GM19239 (cell line): ENCODE measurements around the gene ETV2.
A peak's percentile ranks its signal among the peaks of the same experiment; 100 is the strongest.
"Not testable (repeated sequence)": the region's sequence is repeated elsewhere in the genome, so short reads cannot be mapped to it uniquely, and the experiment has no call there.

Experiments used
- DNase-seq: peaks from one replicate; pipeline ENCODE4 v3.0.0; 2011; ENCODE audit warnings: low spot score; ENCODE audit not compliant: insufficient read length
- FAIRE-seq: peaks from 2 replicates; lab custom pipeline; 2011; peaks lifted over from hg19 to GRCh38; lab: Jason Lieb, UNC

The ETV2 gene

GRCh38 chr19:35641515-35642151 is at the start of gene ETV2:
TSS of gene ETV2 (plus strand) at chr19:35641745. CDS start at chr19:35642461, 716 bp downstream.
- no peak for FAIRE-seq
- DNase-seq: no peak

- DNase-seq: peak; percentile 45
- peak; percentile 84 for FAIRE-seq
Observed at GRCh38 chr19:35592226-35592625, 49.3 kb upstream of the ETV2 start.

- FAIRE-seq, DNase-seq: not testable (repeated sequence)
Observed at GRCh38 chr19:35595026-35595425, 46.5 kb upstream of the ETV2 start.

- DNase-seq: no peak
- FAIRE-seq: no peak
Observed at GRCh38 chr19:35595928-35596327, 45.6 kb upstream of the ETV2 start.

- FAIRE-seq (peak; percentile 59), DNase-seq (peak; percentile 65)
Observed at GRCh38 chr19:35596366-35596999, 45.1 kb upstream of the ETV2 start.

- no peak for DNase-seq
- no peak for FAIRE-seq
Observed at GRCh38 chr19:35601971-35602370, 39.6 kb upstream of the ETV2 start.

- DNase-seq, FAIRE-seq: not testable (repeated sequence)
Observed at GRCh38 chr19:35604436-35604835, 37.1 kb upstream of the ETV2 start.

- DNase-seq, FAIRE-seq: not testable (repeated sequence)
Observed at GRCh38 chr19:35607170-35607569, 34.4 kb upstream of the ETV2 start.

GRCh38 chr19:35607661-35608060 is 33.9 kb upstream of the ETV2 start:
- FAIRE-seq (no peak), DNase-seq (no peak)

- DNase-seq (no peak), FAIRE-seq (peak; percentile 83)
Observed at GRCh38 chr19:35608251-35608650, 33.3 kb upstream of the ETV2 start.

- DNase-seq (peak; percentile 27), FAIRE-seq (peak; percentile 72)
Observed at GRCh38 chr19:35609851-35610353, 31.6 kb upstream of the ETV2 start.

- FAIRE-seq: no peak
- DNase-seq: no peak
Observed at GRCh38 chr19:35612224-35612558, 29.4 kb upstream of the ETV2 start.

GRCh38 chr19:35612559-35613321 is 28.8 kb upstream of the ETV2 start, which contains the start of gene HAUS5:
TSS of gene HAUS5 (plus strand) at chr19:35612735. CDS start at chr19:35612795, 60 bp downstream.
- DNase-seq (peak; percentile 91), FAIRE-seq (peak; percentile 99)

GRCh38 chr19:35613574-35613973 is 28.0 kb upstream of the ETV2 start:
- DNase-seq: no peak
- FAIRE-seq: no peak

- FAIRE-seq: no peak
- no peak for DNase-seq
Observed at GRCh38 chr19:35615036-35615435, 26.5 kb upstream of the ETV2 start.

GRCh38 chr19:35618857-35619256 is 22.7 kb upstream of the ETV2 start:
- no peak for DNase-seq

GRCh38 chr19:35619290-35619923 is 22.1 kb upstream of the ETV2 start:
- FAIRE-seq (no peak), DNase-seq (no peak)

More at GRCh38 chr19:35618857-35619256, 22.7 kb upstream of the ETV2 start:
- no peak for FAIRE-seq

- FAIRE-seq: no peak
Observed at GRCh38 chr19:35620001-35620400, 21.5 kb upstream of the ETV2 start.

GRCh38 chr19:35621708-35622107 is 19.8 kb upstream of the ETV2 start:
- FAIRE-seq (no peak), DNase-seq (no peak)

More at GRCh38 chr19:35620001-35620400, 21.5 kb upstream of the ETV2 start:
- DNase-seq: no peak

GRCh38 chr19:35622750-35623149 is 18.8 kb upstream of the ETV2 start:
- DNase-seq: no peak
- no peak for FAIRE-seq
